ENCODE data around the gene GPR108.
"Not testable (repeated sequence)": the region's sequence is repeated elsewhere in the genome, so short reads cannot be mapped to it uniquely, and the experiment has no call there.

Gene GPR108

GRCh38 chr19:6716610-6716970 is 20.8 kb downstream of the GPR108 start:
- H3K9me3 ChIP-seq (ENCODE audit: control insufficient read depth, low read length): no peaks in the 10 kb centered on the region
- H3K9ac ChIP-seq (ENCODE audit: low read length): no peak overlapping the region
- H3K4me3 ChIP-seq (ENCODE audit: low read length): no peak overlapping the region
- peaks cover 19% of the 10 kb centered on the region for H3K4me1 ChIP-seq (ENCODE audit: control insufficient read depth, insufficient read depth, low read length)
- H3K36me3 ChIP-seq (ENCODE audit: control insufficient read depth, insufficient read depth, low read length, severe bottlenecking): peaks cover 40% of the 10 kb centered on the region
- DNase-seq (ENCODE audit: low read depth): no peak
- no peaks in the 10 kb centered on the region for H3K27me3 ChIP-seq (replicated peaks; ENCODE audit: control insufficient read depth, insufficient read depth, low read length)

GRCh38 chr19:6714749-6715555 is 22.4 kb downstream of the GPR108 start:
- H3K9me3 ChIP-seq (ENCODE audit: control insufficient read depth, low read length): no peaks in the 10 kb centered on the region
- no peak overlapping the region for H3K4me3 ChIP-seq (ENCODE audit: low read length)
- H3K9ac ChIP-seq (ENCODE audit: low read length): no peak overlapping the region
- no peaks in the 10 kb centered on the region for H3K27me3 ChIP-seq (replicated peaks; ENCODE audit: control insufficient read depth, insufficient read depth, low read length)
- no peak for DNase-seq (ENCODE audit: low read depth)
- H3K36me3 ChIP-seq (ENCODE audit: control insufficient read depth, insufficient read depth, low read length, severe bottlenecking): peaks cover 56% of the 10 kb centered on the region
- peaks cover 4% of the 10 kb centered on the region for H3K4me1 ChIP-seq (ENCODE audit: control insufficient read depth, insufficient read depth, low read length)

- Histone ChIP-seq H3K4me3 (ENCODE audit: low read length) (no peak overlapping the region), H3K27me3 (replicated peaks; ENCODE audit: control insufficient read depth, insufficient read depth, low read length) (no peaks in the 10 kb centered on the region), H3K9me3 (ENCODE audit: control insufficient read depth, low read length) (no peaks in the 10 kb centered on the region), H3K9ac (ENCODE audit: low read length) (no peak overlapping the region), H3K4me1 (ENCODE audit: control insufficient read depth, insufficient read depth, low read length) (peaks cover under 1% of the 10 kb centered on the region), H3K36me3 (ENCODE audit: control insufficient read depth, insufficient read depth, low read length, severe bottlenecking) (peaks cover 58% of the 10 kb centered on the region)
- no peak for DNase-seq (ENCODE audit: low read depth)
Observed at GRCh38 chr19:6713773-6714692, 23.3 kb downstream of the GPR108 start.

- Histone ChIP-seq H3K36me3 (ENCODE audit: control insufficient read depth, insufficient read depth, low read length, severe bottlenecking) (peaks cover 67% of the 10 kb centered on the region), H3K9me3 (ENCODE audit: control insufficient read depth, low read length) (no peaks in the 10 kb centered on the region), H3K9ac (ENCODE audit: low read length) (no peak overlapping the region), H3K4me3 (ENCODE audit: low read length) (no peak overlapping the region), H3K4me1 (ENCODE audit: control insufficient read depth, insufficient read depth, low read length) (no peaks in the 10 kb centered on the region), H3K27me3 (replicated peaks; ENCODE audit: control insufficient read depth, insufficient read depth, low read length) (no peaks in the 10 kb centered on the region)
- DNase-seq (ENCODE audit: low read depth): no peak
Observed at GRCh38 chr19:6712692-6713670, 24.4 kb downstream of the GPR108 start.

- no peak overlapping the region for H3K4me3 ChIP-seq (ENCODE audit: low read length)
- H3K4me1 ChIP-seq (ENCODE audit: control insufficient read depth, insufficient read depth, low read length): no peaks in the 10 kb centered on the region
- H3K9ac ChIP-seq (ENCODE audit: low read length): no peak overlapping the region
- no peaks in the 10 kb centered on the region for H3K27me3 ChIP-seq (replicated peaks; ENCODE audit: control insufficient read depth, insufficient read depth, low read length)
- peaks cover 67% of the 10 kb centered on the region for H3K36me3 ChIP-seq (ENCODE audit: control insufficient read depth, insufficient read depth, low read length, severe bottlenecking)
- no peak for DNase-seq (ENCODE audit: low read depth)
- H3K9me3 ChIP-seq (ENCODE audit: control insufficient read depth, low read length): no peaks in the 10 kb centered on the region
Observed at GRCh38 chr19:6712231-6712630, 25.1 kb downstream of the GPR108 start.

- Histone ChIP-seq H3K4me3 (ENCODE audit: low read length) (no peak overlapping the region), H3K4me1 (ENCODE audit: control insufficient read depth, insufficient read depth, low read length) (no peaks in the 10 kb centered on the region), H3K9me3 (ENCODE audit: control insufficient read depth, low read length) (no peaks in the 10 kb centered on the region), H3K27me3 (replicated peaks; ENCODE audit: control insufficient read depth, insufficient read depth, low read length) (no peaks in the 10 kb centered on the region), H3K36me3 (ENCODE audit: control insufficient read depth, insufficient read depth, low read length, severe bottlenecking) (peaks cover 64% of the 10 kb centered on the region), H3K9ac (ENCODE audit: low read length) (no peak overlapping the region)
- no peak for DNase-seq (ENCODE audit: low read depth)
Observed at GRCh38 chr19:6711605-6712004, 25.8 kb downstream of the GPR108 start.

- Histone ChIP-seq H3K4me1 (ENCODE audit: control insufficient read depth, insufficient read depth, low read length) (no peaks in the 10 kb centered on the region), H3K4me3 (ENCODE audit: low read length) (no peak overlapping the region), H3K27me3 (replicated peaks; ENCODE audit: control insufficient read depth, insufficient read depth, low read length) (no peaks in the 10 kb centered on the region), H3K36me3 (ENCODE audit: control insufficient read depth, insufficient read depth, low read length, severe bottlenecking) (peaks cover 61% of the 10 kb centered on the region), H3K9me3 (ENCODE audit: control insufficient read depth, low read length) (no peaks in the 10 kb centered on the region), H3K9ac (ENCODE audit: low read length) (no peak overlapping the region)
- no peak for DNase-seq (ENCODE audit: low read depth)
Observed at GRCh38 chr19:6711078-6711361, 26.4 kb downstream of the GPR108 start.

GRCh38 chr19:6710273-6711077 is 26.9 kb downstream of the GPR108 start:
- H3K9ac ChIP-seq (ENCODE audit: low read length): no peak overlapping the region
- no peaks in the 10 kb centered on the region for H3K27me3 ChIP-seq (replicated peaks; ENCODE audit: control insufficient read depth, insufficient read depth, low read length)
- DNase-seq (ENCODE audit: low read depth): no peak
- peaks cover 63% of the 10 kb centered on the region for H3K36me3 ChIP-seq (ENCODE audit: control insufficient read depth, insufficient read depth, low read length, severe bottlenecking)
- no peaks in the 10 kb centered on the region for H3K9me3 ChIP-seq (ENCODE audit: control insufficient read depth, low read length)
- H3K4me3 ChIP-seq (ENCODE audit: low read length): no peak overlapping the region
- no peaks in the 10 kb centered on the region for H3K4me1 ChIP-seq (ENCODE audit: control insufficient read depth, insufficient read depth, low read length)

- no peak overlapping the region for H3K4me3 ChIP-seq (ENCODE audit: low read length)
- no peaks in the 10 kb centered on the region for H3K27me3 ChIP-seq (replicated peaks; ENCODE audit: control insufficient read depth, insufficient read depth, low read length)
- H3K9me3 ChIP-seq (ENCODE audit: control insufficient read depth, low read length): no peaks in the 10 kb centered on the region
- no peaks in the 10 kb centered on the region for H3K4me1 ChIP-seq (ENCODE audit: control insufficient read depth, insufficient read depth, low read length)
- no peak overlapping the region for H3K9ac ChIP-seq (ENCODE audit: low read length)
- H3K36me3 ChIP-seq (ENCODE audit: control insufficient read depth, insufficient read depth, low read length, severe bottlenecking): peaks cover 68% of the 10 kb centered on the region
- no peak for DNase-seq (ENCODE audit: low read depth)
Observed at GRCh38 chr19:6709549-6709948, 27.8 kb downstream of the GPR108 start.

GRCh38 chr19:6708913-6709312 is 28.5 kb downstream of the GPR108 start:
- not testable (repeated sequence) for H3K4me3 ChIP-seq (ENCODE audit: low read length); H3K9ac ChIP-seq (ENCODE audit: low read length); H3K9me3 ChIP-seq (ENCODE audit: control insufficient read depth, low read length); DNase-seq (ENCODE audit: low read depth); H3K27me3 ChIP-seq (replicated peaks; ENCODE audit: control insufficient read depth, insufficient read depth, low read length); H3K4me1 ChIP-seq (ENCODE audit: control insufficient read depth, insufficient read depth, low read length)
- peaks cover 72% of the 10 kb centered on the region for H3K36me3 ChIP-seq (ENCODE audit: control insufficient read depth, insufficient read depth, low read length, severe bottlenecking)
